SK-N-MC (cell line): ENCODE results near the gene ATP6V1F.

ENCODE experiments used
- DNase-seq: peaks from one replicate; pipeline ENCODE4 v3.0.0-alpha.2; 2011; ENCODE audit warnings: low read depth, low spot score
- H3K27ac ChIP-seq: fragments of 200-600 bp; sonication (generic); 2 replicates; pipeline ENCODE4 v1.5.1; 2016; ENCODE audit warnings: mixed run types
- H3K36me3 ChIP-seq: fragments of 200-600 bp; sonication (generic); 2 replicates; pipeline ENCODE4 v1.6.1; 2017; ENCODE audit warnings: antibody characterized with exemption, low read length, mixed read lengths; ENCODE audit not compliant: insufficient read depth
- H3K4me3 ChIP-seq: fragments of 200-600 bp; sonication (generic); 2 replicates; pipeline ENCODE4 v1.5.1; 2016
- H3K9ac ChIP-seq: fragments of 200-600 bp; sonication (generic); 2 replicates; pipeline ENCODE4 v1.8.0; 2017; ENCODE audit warnings: mixed run types, mixed read lengths; ENCODE audit not compliant: insufficient read length
- H3K9me3 ChIP-seq: fragments of 200-600 bp; sonication (generic); 2 replicates; pipeline ENCODE4 v1.6.1; 2017; ENCODE audit warnings: low read depth, mild to moderate bottlenecking, antibody characterized with exemption, low read length, moderate library complexity, mixed read lengths
- EZH2 ChIP-seq: fragments of 200-600 bp; sonication (generic); IDR thresholded peaks from one replicate; pipeline ENCODE4 v1.6.1; 2017; ENCODE audit warnings: antibody characterized with exemption
- FOXP2 ChIP-seq: optimal IDR thresholded peaks from 2 replicates; pipeline ENCODE3; 2011; ENCODE audit warnings: mild to moderate bottlenecking, moderate library complexity; ENCODE audit not compliant: insufficient read depth; ENCODE audit errors: extremely low read length, control extremely low read depth
- POLR2AphosphoS5 ChIP-seq: IDR thresholded peaks from 2 replicates; pipeline ENCODE4 v1.6.1; 2012; ENCODE audit warnings: mild to moderate bottlenecking, low read depth, low read length, borderline replicate concordance

Gene ATP6V1F

GRCh38 chr7:128852537-128853254, 10.0 kb upstream of the ATP6V1F start:
- peaks cover 20% of the 10 kb centered on the region; the same call in 1 of the 2 replicates for H3K36me3 ChIP-seq
- no peaks in the 10 kb centered on the region for H3K9me3 ChIP-seq
- no peak for DNase-seq
- no peak overlapping the region for H3K9ac ChIP-seq
- TF ChIP-seq EZH2 (no peak), POLR2AphosphoS5 (no peak), FOXP2 (no peak)
- H3K27ac ChIP-seq = no peak overlapping the region
- H3K4me3 ChIP-seq = no peak overlapping the region

GRCh38 chr7:128853799-128854198, 8.9 kb upstream of the ATP6V1F start:
- H3K9me3 ChIP-seq = no peaks in the 10 kb centered on the region
- no peak overlapping the region for H3K9ac ChIP-seq
- H3K4me3 ChIP-seq = no peak overlapping the region
- no peak overlapping the region for H3K27ac ChIP-seq
- H3K36me3 ChIP-seq = peaks cover 20% of the 10 kb centered on the region; the same call in 1 of the 2 replicates
- no peak for TF ChIP-seq EZH2
- no peak for DNase-seq

GRCh38 chr7:128854396-128854795, 8.3 kb upstream of the ATP6V1F start:
- H3K9me3 ChIP-seq = no peaks in the 10 kb centered on the region
- no peak overlapping the region for H3K27ac ChIP-seq
- peaks cover 20% of the 10 kb centered on the region; the same call in 1 of the 2 replicates for H3K36me3 ChIP-seq
- no peak for DNase-seq
- TF ChIP-seq FOXP2 = no peak
- TF ChIP-seq POLR2AphosphoS5 = no peak
- no peak overlapping the region for H3K4me3 ChIP-seq
- no peak overlapping the region for H3K9ac ChIP-seq

GRCh38 chr7:128855559-128855958, 7.1 kb upstream of the ATP6V1F start:
- Histone ChIP-seq H3K27ac (no peak overlapping the region), H3K9me3 (no peaks in the 10 kb centered on the region), H3K36me3 (peaks cover 20% of the 10 kb centered on the region; the same call in 1 of the 2 replicates), H3K9ac (no peak overlapping the region), H3K4me3 (no peak overlapping the region)
- no peak for DNase-seq
- TF ChIP-seq EZH2 (no peak), FOXP2 (no peak), POLR2AphosphoS5 (no peak)

GRCh38 chr7:128856001-128856718, 6.5 kb upstream of the ATP6V1F start:
- Histone ChIP-seq H3K9me3 (no peaks in the 10 kb centered on the region), H3K9ac (no peak overlapping the region), H3K27ac (no peak overlapping the region), H3K36me3 (peaks cover 18% of the 10 kb centered on the region; the same call in 1 of the 2 replicates), H3K4me3 (no peak overlapping the region)
- DNase-seq = no peak
- TF ChIP-seq EZH2 (no peak), FOXP2 (no peak), POLR2AphosphoS5 (no peak)

- Histone ChIP-seq H3K9me3 (no peaks in the 10 kb centered on the region), H3K27ac (no peak overlapping the region), H3K4me3 (no peak overlapping the region), H3K9ac (no peak overlapping the region), H3K36me3 (peaks cover 4% of the 10 kb centered on the region; the same call in 1 of the 2 replicates)
- DNase-seq = no peak
- TF ChIP-seq EZH2 (no peak), POLR2AphosphoS5 (no peak)
Observed at GRCh38 chr7:128858380-128859231, 4.0 kb upstream of the ATP6V1F start.

- Histone ChIP-seq H3K27ac (no peak overlapping the region), H3K36me3 (peaks cover 4% of the 10 kb centered on the region; the same call in 1 of the 2 replicates), H3K4me3 (no peak overlapping the region), H3K9ac (no peak overlapping the region), H3K9me3 (no peaks in the 10 kb centered on the region)
- TF ChIP-seq EZH2 (no peak), POLR2AphosphoS5 (no peak), FOXP2 (no peak)
- DNase-seq = no peak
Observed at GRCh38 chr7:128859232-128860157, 3.2 kb upstream of the ATP6V1F start.
